Measurements from ENCODE around the gene BANF2.

GRCh38 chr20:17752459-17752858 lies 52.7 kb downstream of the BANF2 start:
- no peak for TF ChIP-seq CTCF (IDR thresholded peaks at IDR 0.05)
- no peak for TF ChIP-seq POLR2A (IDR thresholded peaks at IDR 0.05)
